Measurements from ENCODE around the gene MAFG. TPM values are rescaled to one million over a fixed set of nuclear protein-coding genes. Genes with fewer than 3 reads are reported as not detected.

The MAFG gene
- total RNA-seq, 2 experiments from 2014 or later: 10.8 to 13.3 TPM

DNA sequence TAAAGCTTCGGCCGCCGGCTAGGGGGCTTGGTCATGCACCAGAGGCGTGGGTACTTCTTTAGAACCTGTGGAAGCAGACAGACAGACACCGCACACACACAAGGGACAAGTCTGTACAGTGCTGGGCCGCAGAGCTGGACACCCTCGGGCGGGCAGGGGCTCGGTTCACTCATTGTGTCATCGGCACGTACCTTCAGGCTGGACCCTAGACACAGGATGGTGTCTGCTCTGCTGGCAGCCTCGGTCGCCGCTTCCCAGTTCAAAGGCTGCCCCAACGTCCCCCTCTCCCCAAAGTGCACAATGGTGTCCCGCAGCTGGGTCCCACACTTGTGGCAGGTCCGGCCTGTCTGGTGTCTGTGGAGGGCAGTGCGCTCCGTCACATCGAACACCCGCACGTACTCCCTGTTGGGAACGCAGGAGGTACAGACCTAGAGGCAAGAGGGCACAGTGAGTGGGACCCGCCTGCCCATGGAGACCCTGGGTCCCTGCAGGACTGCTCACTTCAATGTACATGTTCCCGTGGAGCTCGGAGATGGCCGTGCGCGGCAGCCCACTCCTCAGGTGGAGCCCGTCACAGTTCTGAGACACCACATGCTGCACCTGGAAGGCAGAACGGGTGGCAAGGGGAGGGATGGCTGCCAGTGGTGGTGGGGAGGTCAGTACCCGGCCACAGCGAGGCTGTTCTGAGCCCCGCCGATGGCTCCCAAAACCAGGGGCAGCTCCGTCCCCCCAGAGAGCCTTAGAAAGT lies 13.3 kb downstream of the MAFG start:
- TF ChIP-seq, protein P1, sequence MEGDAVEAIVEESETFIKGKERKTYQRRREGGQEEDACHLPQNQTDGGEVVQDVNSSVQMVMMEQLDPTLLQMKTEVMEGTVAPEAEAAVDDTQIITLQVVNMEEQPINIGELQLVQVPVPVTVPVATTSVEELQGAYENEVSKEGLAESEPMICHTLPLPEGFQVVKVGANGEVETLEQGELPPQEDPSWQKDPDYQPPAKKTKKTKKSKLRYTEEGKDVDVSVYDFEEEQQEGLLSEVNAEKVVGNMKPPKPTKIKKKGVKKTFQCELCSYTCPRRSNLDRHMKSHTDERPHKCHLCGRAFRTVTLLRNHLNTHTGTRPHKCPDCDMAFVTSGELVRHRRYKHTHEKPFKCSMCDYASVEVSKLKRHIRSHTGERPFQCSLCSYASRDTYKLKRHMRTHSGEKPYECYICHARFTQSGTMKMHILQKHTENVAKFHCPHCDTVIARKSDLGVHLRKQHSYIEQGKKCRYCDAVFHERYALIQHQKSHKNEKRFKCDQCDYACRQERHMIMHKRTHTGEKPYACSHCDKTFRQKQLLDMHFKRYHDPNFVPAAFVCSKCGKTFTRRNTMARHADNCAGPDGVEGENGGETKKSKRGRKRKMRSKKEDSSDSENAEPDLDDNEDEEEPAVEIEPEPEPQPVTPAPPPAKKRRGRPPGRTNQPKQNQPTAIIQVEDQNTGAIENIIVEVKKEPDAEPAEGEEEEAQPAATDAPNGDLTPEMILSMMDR (IDR thresholded peaks at IDR 0.05): no peak
- no peak overlapping the region for H3K4me3 ChIP-seq (ENCODE audit: low read length)

DNA sequence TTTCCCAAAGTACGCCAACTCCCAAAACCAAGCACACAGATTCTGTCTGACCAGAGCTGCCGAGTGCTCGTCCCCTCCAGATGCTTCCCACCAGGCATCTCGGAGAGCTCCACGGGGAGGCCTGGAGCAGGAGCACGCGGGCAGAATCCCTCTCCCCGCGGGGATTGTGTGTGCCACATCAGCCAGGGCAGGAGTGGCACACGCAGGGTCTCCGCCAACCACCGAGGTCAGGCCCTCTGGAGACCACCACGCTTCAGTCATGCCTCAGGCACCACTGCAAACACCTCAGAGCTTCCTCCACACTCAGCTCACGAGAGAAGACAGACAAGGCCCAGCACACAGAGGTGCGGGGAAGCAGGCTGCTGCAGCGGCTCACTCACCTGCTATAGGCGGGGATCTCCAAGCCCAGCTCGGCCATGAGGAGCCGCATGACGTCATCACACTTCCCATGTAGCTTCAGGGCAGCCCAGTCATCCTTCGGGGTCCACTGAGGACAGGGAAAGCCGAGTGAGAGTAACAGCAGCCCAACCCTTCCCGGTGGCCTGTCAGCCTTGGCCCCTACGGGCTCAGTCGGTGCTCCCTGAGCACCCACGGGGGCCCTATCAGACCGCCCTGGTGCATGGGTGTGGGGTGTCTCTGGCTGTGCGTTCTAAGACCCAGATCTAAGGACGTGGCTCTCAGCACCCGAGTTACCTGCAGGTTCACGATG lies 14.0 kb downstream of the MAFG start:
- ATAC-seq (ENCODE audit: poor library complexity) (no peak), DNase-seq (no peak)
- Mint-ChIP-seq H3K9me3 (no peaks in the 10 kb centered on the region), H3K4me3 (peak overlapping the region; percentile 59), H3K36me3 (ENCODE audit: low read depth) (peaks cover 53% of the 10 kb centered on the region), H3K27me3 (no peaks in the 10 kb centered on the region), H3K4me1 (ENCODE audit: low read depth) (peaks cover 29% of the 10 kb centered on the region), H3K27ac (no peak overlapping the region)
- CTCF ChIA-PET: interaction anchor here (1.3 kb wide), 1 partner anchor 46 kb away, joined by 4 read pairs; no protein-coding TSS in a partner anchor
- Histone ChIP-seq H3K27ac (ENCODE audit: low read depth in 1 of 2, low read length in 2 of 2) (no peak overlapping the region), H3K9me3 (ENCODE audit: control insufficient read depth in 1 of 2, insufficient read depth in 1 of 2, low read length in 2 of 2) (no peaks in the 10 kb centered on the region), H3K4me1 (ENCODE audit: insufficient read depth, low read length) (peaks cover 50% of the 10 kb centered on the region), H3K4me3 (ENCODE audit: low read length) (no peak overlapping the region), H3K27me3 (ENCODE audit: control insufficient read depth in 1 of 2, insufficient read depth in 2 of 2, low read length in 2 of 2) (no peaks in the 10 kb centered on the region), H3K36me3 (ENCODE audit: insufficient read depth, low read length) (peaks cover 46% of the 10 kb centered on the region)
- POLR2A ChIA-PET: interaction anchor here (1.2 kb wide), 1 partner anchor 13 kb away, joined by 3 read pairs; the partner anchor contains the start of gene MAFG
- intact Hi-C loops (cut with DNase I, micrococcal nuclease): no loop called here
- TF ChIP-seq, protein P1 (IDR thresholded peaks at IDR 0.05): no peak

More for the DNA sequence above, 13.3 kb downstream of the MAFG start:
- Mint-ChIP-seq H3K27me3 (no peaks in the 10 kb centered on the region), H3K4me3 (no peak overlapping the region), H3K4me1 (ENCODE audit: low read depth) (peaks cover 30% of the 10 kb centered on the region), H3K36me3 (ENCODE audit: low read depth) (peaks cover 52% of the 10 kb centered on the region), H3K9me3 (no peaks in the 10 kb centered on the region), H3K27ac (no peak overlapping the region)
- no peak for DNase-seq
- H3K27me3 ChIP-seq (ENCODE audit: control insufficient read depth in 1 of 2, insufficient read depth in 2 of 2, low read length in 2 of 2): no peaks in the 10 kb centered on the region
- no peak overlapping the region for H3K27ac ChIP-seq (ENCODE audit: low read depth in 1 of 2, low read length in 2 of 2)
- POLR2A ChIA-PET: interaction anchor here (1.2 kb wide), 1 partner anchor 13 kb away, joined by 3 read pairs; the partner anchor contains the start of gene MAFG
- intact Hi-C loops (cut with DNase I, micrococcal nuclease): no loop called here
- no peak for ATAC-seq (ENCODE audit: poor library complexity)
- CTCF ChIA-PET: no interaction called here
- H3K4me1 ChIP-seq (ENCODE audit: insufficient read depth, low read length): peaks cover 57% of the 10 kb centered on the region
- no peaks in the 10 kb centered on the region for H3K9me3 ChIP-seq (ENCODE audit: control insufficient read depth in 1 of 2, insufficient read depth in 1 of 2, low read length in 2 of 2)
- H3K36me3 ChIP-seq (ENCODE audit: insufficient read depth, low read length): peaks cover 46% of the 10 kb centered on the region

DNA sequence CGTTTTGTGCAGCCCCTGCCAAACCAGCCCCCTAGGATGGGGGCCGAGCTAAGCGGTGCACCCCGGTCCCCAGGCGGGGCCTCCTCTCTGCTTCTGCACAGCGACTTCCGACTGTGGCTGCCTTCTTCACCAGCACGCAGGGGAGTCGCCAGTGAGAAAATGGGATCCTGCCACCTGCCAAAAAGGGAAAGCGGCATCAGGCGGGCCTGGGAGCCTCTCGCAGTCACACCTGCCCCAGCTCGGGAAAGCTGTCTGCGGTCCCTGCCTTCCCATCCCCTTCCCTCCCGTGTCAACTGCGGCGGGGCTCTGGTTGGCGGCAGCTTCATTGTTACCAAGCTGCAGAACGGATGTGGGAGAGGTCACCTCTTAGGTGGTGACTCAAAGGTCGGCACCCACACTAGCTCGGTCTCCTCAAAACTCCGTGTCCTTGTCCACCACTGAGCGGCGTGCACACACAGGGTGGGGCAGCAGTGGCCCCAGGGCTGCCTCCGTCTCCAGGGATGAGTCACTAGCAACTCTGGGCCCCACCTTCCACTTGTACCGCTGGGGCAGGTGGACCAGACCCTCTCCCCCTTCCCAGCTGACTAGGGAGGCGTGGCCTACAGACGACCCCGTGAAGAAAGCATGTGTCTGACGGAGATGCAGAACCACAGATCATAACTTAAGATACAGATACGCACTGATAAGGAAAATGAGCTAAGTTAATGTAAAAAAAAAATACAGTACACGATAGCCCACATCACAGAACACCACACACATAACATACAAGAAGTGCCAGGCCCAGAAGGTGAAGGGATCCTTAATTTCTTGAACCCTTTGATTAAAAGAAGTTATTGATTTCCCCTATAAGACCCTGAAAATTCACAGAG lies 14.9 kb downstream of the MAFG start:
- Mint-ChIP-seq H3K36me3 (ENCODE audit: low read depth) (peaks cover 50% of the 10 kb centered on the region), H3K4me1 (ENCODE audit: low read depth) (peaks cover 21% of the 10 kb centered on the region), H3K27ac (no peak overlapping the region), H3K27me3 (no peaks in the 10 kb centered on the region), H3K4me3 (peak overlapping the region; percentile 59), H3K9me3 (no peaks in the 10 kb centered on the region)
- Histone ChIP-seq H3K27ac (ENCODE audit: low read depth in 1 of 2, low read length in 2 of 2) (no peak overlapping the region), H3K27me3 (ENCODE audit: control insufficient read depth in 1 of 2, insufficient read depth in 2 of 2, low read length in 2 of 2) (no peaks in the 10 kb centered on the region), H3K4me3 (ENCODE audit: low read length) (no peak overlapping the region), H3K4me1 (ENCODE audit: insufficient read depth, low read length) (peaks cover 45% of the 10 kb centered on the region), H3K9me3 (ENCODE audit: control insufficient read depth in 1 of 2, insufficient read depth in 1 of 2, low read length in 2 of 2) (no peaks in the 10 kb centered on the region), H3K36me3 (ENCODE audit: insufficient read depth, low read length) (peaks cover 46% of the 10 kb centered on the region)
- TF ChIP-seq, protein P1 (IDR thresholded peaks at IDR 0.05): no peak
- POLR2A ChIA-PET: interaction anchor here (1.2 kb wide), 1 partner anchor 14 kb away, joined by 3 read pairs; the partner anchor contains the start of gene MAFG
- ATAC-seq (ENCODE audit: poor library complexity) (no peak), DNase-seq (peak in 1 of 14 experiments; percentile 47)
- CTCF ChIA-PET: interaction anchor here (1.3 kb wide), 1 partner anchor 47 kb away, joined by 4 read pairs; no protein-coding TSS in a partner anchor
- intact Hi-C loops (cut with DNase I, micrococcal nuclease): no loop called here

Measured in CD4-positive, alpha-beta T cell (primary cell).